Activated CD8-positive, alpha-beta memory T cell treated with anti-CD3 and anti-CD28 coated beads, Interleukin-2, amount 50 U/mL, for 1 hour (primary cell): Measurements from ENCODE around the gene SGK1.
"Not testable (repeated sequence)": the region's sequence is repeated elsewhere in the genome, so short reads cannot be mapped to it uniquely, and the experiment has no call there.

Experiments
- DNase-seq: peaks from one replicate; pipeline ENCODE4 v3.0.0-alpha.2; 2020; ENCODE audit errors: extremely low read depth

Gene SGK1

DNA sequence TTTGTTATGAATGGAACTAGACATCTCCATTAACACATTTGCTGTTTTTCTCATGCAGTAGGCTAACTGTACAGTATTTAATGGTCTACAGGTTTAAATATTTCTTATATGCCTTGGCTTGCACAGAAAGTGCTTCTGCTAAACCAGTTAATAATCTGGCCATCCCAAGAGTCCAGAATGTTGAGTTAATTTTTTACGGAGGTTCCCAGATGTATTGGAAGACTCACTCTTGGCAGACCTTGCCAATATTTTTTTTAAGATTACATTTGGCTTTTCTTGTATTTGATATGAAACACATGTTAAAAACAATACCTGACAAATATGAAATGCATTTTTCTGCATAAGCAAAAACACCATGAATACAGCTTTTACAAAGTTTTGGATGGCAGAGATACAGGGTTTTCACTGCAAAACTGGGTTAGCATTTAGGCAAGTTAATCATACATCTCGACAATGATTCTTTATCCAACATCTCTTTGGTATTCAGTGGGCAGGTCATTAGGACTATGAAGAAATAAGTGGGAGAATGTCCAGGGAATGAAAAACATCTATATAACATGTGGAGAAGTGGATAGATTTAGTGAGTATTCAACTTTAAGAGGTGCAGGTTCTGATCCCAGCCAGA is 94.0 kb downstream of the SGK1 start:
- no peak for DNase-seq

- DNase-seq, result no peak
Observed at GRCh38 chr6:134221250-134221649, 96.7 kb downstream of the SGK1 start.

DNA sequence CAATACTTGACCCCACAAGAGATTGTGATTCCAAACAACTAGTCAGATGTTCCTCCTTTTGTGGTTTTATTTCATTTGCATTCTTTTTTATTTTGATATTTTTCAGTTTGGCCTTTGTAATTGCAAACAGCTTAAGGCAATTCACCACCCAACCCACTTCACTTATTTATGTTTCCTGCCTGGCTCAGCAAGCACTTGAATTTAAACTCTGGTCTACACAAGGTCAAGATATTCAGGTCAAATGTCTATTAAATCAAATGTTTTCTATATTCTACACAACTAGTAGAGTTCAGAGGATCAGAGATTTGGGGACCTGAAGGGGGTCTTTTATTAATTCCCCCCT is 100.1 kb downstream of the SGK1 start:
- no peak for DNase-seq

- DNase-seq, result no peak
Observed at GRCh38 chr6:134217105-134217797, 100.7 kb downstream of the SGK1 start.

DNA sequence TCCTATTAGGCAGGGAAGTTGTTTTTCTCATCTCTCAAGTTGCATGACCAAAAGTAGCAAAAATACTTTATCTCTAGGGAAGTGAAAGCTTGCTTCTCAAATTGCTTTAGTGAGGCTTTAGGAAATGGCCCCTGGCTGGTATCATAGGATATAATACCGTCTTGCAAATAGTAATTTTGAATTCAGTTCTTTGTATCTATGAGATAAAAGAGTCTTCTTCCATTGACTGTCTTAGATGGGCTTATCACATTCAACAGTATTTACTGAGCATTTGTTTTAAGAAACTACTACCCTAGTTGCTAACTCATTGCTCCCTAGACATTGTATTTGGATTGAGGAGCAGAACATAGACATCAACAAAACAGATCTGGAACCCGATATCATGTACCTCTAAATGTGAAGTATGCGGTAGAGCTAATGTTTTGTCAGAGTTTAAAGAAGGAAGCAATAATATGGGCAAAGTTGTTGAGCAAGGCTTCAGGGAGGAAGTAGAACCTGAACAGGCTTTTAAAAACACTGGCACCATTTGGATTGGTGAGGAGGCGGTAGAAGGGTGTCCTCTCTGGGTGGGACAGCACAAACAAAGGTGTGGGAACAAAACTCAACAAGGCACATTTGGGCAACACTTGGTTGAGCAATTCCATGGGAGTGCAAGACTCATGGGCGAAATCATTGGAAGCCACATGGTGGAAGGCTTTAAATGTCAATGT is 101.5 kb downstream of the SGK1 start:
- DNase-seq, result no peak

DNA sequence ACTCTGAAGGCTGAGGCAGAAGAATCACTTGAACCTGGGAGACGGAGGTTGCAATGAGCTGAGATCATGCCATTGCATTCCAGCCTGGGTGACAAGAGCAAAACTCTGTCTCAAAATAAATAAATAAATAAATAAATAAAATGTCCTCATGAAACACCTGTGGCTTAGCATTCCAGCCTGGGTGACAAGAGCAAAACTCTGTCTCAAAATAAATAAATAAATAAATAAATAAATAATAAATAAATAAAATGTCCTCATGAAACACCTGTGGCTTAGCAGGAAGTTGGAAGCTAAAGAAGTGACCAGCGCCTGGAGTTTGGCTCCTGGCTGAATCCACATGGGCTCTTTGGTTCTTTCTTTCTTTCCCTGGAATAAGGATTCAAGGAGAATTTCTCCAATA is 104.5 kb downstream of the SGK1 start:
- not testable (repeated sequence) for DNase-seq

DNA sequence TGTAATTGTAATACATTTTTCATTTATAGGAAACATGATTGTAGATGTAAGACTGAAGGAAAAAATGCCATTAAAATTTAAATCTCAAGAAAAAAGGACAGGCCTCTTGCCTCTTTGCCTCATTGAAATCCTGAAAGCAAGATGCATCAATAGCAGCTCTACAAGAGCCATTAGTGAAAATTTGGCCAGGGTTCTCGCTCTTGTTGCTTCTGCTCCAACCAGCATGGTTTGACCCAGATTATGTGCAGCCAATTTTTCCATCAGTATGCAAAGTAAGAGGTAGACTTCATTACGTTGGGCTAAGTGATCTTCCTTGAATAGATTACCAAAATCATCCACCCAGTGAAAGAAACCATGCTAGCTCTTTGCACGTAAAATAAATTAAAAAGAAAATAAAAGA is 106.6 kb downstream of the SGK1 start:
- no peak for DNase-seq

DNA sequence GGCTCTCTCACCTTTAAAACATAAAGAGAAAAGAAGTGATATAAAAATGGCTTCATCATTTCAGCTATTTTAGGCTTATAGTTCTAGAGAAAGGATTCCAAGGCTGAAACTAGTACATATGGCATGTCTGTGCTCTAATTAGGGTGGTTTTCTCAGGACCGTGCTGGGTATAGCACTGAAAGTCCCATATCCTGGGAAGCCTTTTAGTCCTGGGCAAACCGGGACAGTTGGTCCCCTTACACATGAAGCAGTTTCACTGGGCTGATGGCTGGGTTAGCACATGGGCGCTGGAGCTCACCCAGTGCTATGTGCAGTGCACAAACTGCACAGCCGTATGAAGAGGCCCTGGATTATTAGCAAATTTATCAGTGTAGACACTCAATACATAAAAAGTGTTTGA is 110.5 kb downstream of the SGK1 start:
- DNase-seq, result no peak

GRCh38 chr6:134205366-134205765 is 112.5 kb downstream of the SGK1 start:
- no peak for DNase-seq

GRCh38 chr6:134204759-134205158 is 113.2 kb downstream of the SGK1 start:
- not testable (repeated sequence) for DNase-seq

- DNase-seq, result no peak
Observed at GRCh38 chr6:134204031-134204430, 113.9 kb downstream of the SGK1 start.

- no peak for DNase-seq
Observed at GRCh38 chr6:134201716-134202115, 116.2 kb downstream of the SGK1 start.

DNA sequence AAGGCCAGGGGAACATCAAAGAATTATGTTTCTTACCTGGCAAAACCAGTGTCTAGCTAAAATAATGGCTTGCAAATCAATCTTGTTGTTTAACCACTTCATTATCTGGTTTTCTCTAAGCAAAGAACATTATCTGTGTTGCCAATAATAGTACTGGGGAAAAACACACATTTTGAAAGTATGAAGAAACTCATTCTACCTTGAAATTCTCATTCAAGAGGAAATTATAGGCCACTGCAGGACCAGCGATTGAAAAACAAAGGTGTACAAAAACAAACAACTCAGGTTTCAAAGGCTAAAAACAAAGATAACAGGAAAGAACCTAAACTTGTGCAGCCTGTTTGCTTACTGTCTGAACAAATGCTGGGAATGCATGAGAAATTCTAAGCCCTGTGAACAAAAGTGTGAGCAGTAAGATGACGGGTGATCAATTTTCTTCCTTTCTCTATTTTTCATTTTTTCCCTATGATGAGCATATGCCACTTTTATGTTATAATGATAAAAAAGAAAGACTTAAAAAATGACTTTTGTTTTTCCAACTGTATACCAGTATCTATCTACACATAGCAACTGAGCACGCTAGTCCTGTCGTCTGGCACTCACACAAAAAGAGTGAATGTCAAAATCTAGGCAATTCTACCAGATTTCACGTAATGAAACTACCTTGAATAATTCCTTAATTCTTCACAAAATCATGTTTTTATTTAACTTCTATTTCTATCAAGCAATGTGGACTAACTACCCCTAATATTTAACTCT is 117.9 kb downstream of the SGK1 start:
- no peak for DNase-seq

GRCh38 chr6:134198093-134198492 is 119.8 kb downstream of the SGK1 start:
- DNase-seq, result no peak

- not testable (repeated sequence) for DNase-seq
Observed at GRCh38 chr6:134197685-134198084, 120.2 kb downstream of the SGK1 start.

- DNase-seq, result no peak
Observed at GRCh38 chr6:134196568-134197193, 121.2 kb downstream of the SGK1 start.

- no peak for DNase-seq
Observed at GRCh38 chr6:134195985-134196384, 121.9 kb downstream of the SGK1 start.

- no peak for DNase-seq
Observed at GRCh38 chr6:134195164-134195906, 122.6 kb downstream of the SGK1 start.

DNA sequence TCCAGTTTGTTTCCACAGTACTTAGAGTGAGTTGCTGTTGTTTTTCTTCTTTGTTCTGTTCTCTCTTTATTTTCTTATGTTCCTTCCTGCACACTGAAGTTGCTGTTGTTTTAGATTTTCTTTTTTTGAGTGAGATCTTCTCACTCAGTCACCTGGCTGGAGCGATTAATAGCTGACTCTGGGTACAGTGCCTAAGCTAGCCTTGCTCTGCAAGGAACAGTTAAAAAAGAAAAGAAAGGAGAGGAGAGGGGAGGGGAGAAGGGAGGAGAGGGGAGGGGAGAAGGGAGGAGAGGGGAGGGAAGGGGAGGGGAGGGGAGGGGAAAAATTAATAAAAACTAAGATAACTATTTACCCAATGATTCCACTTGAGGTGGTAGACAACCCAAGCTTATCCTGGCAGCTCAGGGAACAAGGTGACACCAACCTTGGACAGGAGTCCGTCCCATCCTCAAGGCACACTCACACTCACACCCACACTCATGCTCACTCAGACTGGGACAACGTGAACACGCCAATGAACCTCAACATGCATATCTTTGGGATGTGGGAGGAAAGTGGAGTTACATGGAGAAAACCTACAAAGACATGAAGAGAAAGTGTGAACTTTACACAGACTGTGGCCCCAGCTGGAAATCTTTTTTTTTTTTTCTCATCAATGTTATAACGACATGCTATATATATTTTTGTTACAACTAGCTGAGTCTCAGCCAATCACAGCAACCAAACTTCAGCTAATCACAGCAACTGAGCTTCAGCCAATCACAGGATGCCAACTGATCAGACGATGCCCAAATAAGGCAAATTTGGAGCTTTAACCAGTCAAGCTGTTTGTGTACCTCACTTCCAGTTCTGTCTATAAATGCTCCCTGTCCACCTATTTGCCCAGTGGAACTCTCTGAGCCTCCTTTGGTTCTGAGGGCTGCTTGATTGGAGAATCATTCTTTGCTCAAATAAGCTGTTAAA is 124.1 kb downstream of the SGK1 start:
- DNase-seq, result no peak

- DNase-seq, result not testable (repeated sequence)
Observed at GRCh38 chr6:134192609-134193008, 125.3 kb downstream of the SGK1 start.
